GM19397 (cell line): ENCODE results near the gene HECTD3.
"Not testable (repeated sequence)": the region's sequence is repeated elsewhere in the genome, so short reads cannot be mapped to it uniquely, and the experiment has no call there.

Source experiments
- ATAC-seq: cut with Tn5 transposase; IDR thresholded peaks from one replicate; pipeline ENCODE4 v1.9.1; 2021; ENCODE audit warnings: mild to moderate bottlenecking, moderate library complexity; ENCODE audit not compliant: unreplicated experiment

Gene HECTD3

GRCh38 chr1:44994309-44994898 is 16.7 kb downstream of the HECTD3 start:
- no peak for ATAC-seq

- ATAC-seq, result no peak
Observed at GRCh38 chr1:44988531-44989156, 22.5 kb downstream of the HECTD3 start.

- no peak for ATAC-seq
Observed at GRCh38 chr1:44985747-44986359, 25.3 kb downstream of the HECTD3 start.

- not testable (repeated sequence) for ATAC-seq
Observed at GRCh38 chr1:44977372-44977771, 33.8 kb downstream of the HECTD3 start.

- no peak for ATAC-seq
Observed at GRCh38 chr1:44976252-44976651, 34.9 kb downstream of the HECTD3 start.

- no peak for ATAC-seq
Observed at GRCh38 chr1:44973645-44974044, 37.5 kb downstream of the HECTD3 start.

GRCh38 chr1:44970317-44970716 is 40.8 kb downstream of the HECTD3 start:
- ATAC-seq, result no peak

- no peak for ATAC-seq
Observed at GRCh38 chr1:44964396-44964795, 46.7 kb downstream of the HECTD3 start.

GRCh38 chr1:44962729-44963128 is 48.4 kb downstream of the HECTD3 start:
- no peak for ATAC-seq

- not testable (repeated sequence) for ATAC-seq
Observed at GRCh38 chr1:44962022-44962421, 49.1 kb downstream of the HECTD3 start.

- ATAC-seq, result not testable (repeated sequence)
Observed at GRCh38 chr1:44957566-44957965, 53.6 kb downstream of the HECTD3 start.

GRCh38 chr1:44956077-44956476 is 55.0 kb downstream of the HECTD3 start:
- ATAC-seq, result not testable (repeated sequence)
